ENCODE results near the gene BMP7. TPM values are rescaled to one million over a fixed set of nuclear protein-coding genes. Genes with fewer than 3 reads are reported as not detected.

Gene BMP7
- total and polyA plus RNA-seq, 2 experiments from 2014 or later, result 15.9 to 22.8 TPM

DNA sequence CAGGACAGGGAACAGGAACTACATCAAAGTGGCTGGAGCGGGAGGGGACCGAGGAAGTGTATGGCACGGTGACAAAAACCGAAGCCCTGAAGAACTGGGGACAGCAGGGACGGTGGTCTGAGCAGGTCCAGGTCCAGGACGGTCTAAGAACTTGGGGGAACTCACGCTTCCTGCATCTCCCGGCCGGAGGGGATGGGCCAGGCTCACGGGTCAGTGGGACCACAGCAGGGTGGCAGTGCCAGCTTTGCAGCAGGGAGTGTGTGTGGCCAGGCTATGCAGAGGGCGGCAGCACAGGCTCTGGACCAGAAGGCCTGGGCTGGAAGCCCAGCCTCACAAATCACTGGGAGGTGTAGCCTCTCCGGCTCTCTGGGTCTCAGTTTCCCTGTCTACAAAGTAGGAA, 123.8 kb downstream of the BMP7 start:
- ATAC-seq (no peak), DNase-seq (ENCODE audit: low spot score) (no peak)
- no peaks in the 10 kb centered on the region for H3K27me3 Mint-ChIP-seq (ENCODE audit: insufficient read depth, low read depth, poor library complexity)
- no peak overlapping the region for H3K4me3 ChIP-seq
- H3K4me3 Mint-ChIP-seq, result no peak overlapping the region
- H3K4me1 Mint-ChIP-seq, result no peaks in the 10 kb centered on the region
- H2AFZ ChIP-seq, result no peak overlapping the region; the same call in 1 of the 2 replicates
- H3K36me3 Mint-ChIP-seq (ENCODE audit: low read depth), result no peaks in the 10 kb centered on the region
- no peaks in the 10 kb centered on the region for H3K27me3 ChIP-seq (ENCODE audit: insufficient read depth)
- H3K79me2 ChIP-seq (replicated peaks; ENCODE audit: insufficient read depth), result no peaks in the 10 kb centered on the region
- H3K9me2 ChIP-seq (ENCODE audit: insufficient read depth), result peaks cover 5% of the 10 kb centered on the region; the same call in 1 of the 2 replicates
- H4K20me1 ChIP-seq (replicated peaks; ENCODE audit: insufficient read depth), result no peaks in the 10 kb centered on the region
- no peaks in the 10 kb centered on the region for H3K4me1 ChIP-seq (ENCODE audit: insufficient read depth)
- no peak overlapping the region for H3K4me2 ChIP-seq
- no peaks in the 10 kb centered on the region for H3K36me3 ChIP-seq (ENCODE audit: insufficient read depth)
- no peak overlapping the region for H3K27ac ChIP-seq (ENCODE audit: low read depth)
- no peaks in the 10 kb centered on the region for H3F3A ChIP-seq (replicated peaks; ENCODE audit: low read depth)
- no peak overlapping the region for H3K27ac Mint-ChIP-seq
- H3K9me3 Mint-ChIP-seq, result no peaks in the 10 kb centered on the region
- TF ChIP-seq POLR2AphosphoS5 (IDR thresholded peaks at IDR 0.05; ENCODE audit: low read depth) (no peak), CTCF (conservative IDR thresholded peaks at IDR 0.05; ENCODE audit: low read depth in 2 of 2) (no peak), ZNF114 (CRISPR knock-in tag; IDR thresholded peaks at IDR 0.05) (no peak), EZH2 (IDR thresholded peaks at IDR 0.05; ENCODE audit: low read depth, unreplicated experiment) (no peak), REST (IDR thresholded peaks at IDR 0.05; ENCODE audit: unreplicated experiment) (no peak), ZNF331 (CRISPR knock-in tag; IDR thresholded peaks at IDR 0.05; ENCODE audit: low read depth) (no peak), JUNB (IDR thresholded peaks at IDR 0.05; ENCODE audit: unreplicated experiment) (no peak), CREB1 (CRISPR knock-in tag; IDR thresholded peaks at IDR 0.05; ENCODE audit: low read depth) (no peak), NANOG (IDR thresholded peaks at IDR 0.05; ENCODE audit: borderline replicate concordance) (no peak), EZH2phosphoT487 (IDR thresholded peaks at IDR 0.05; ENCODE audit: unreplicated experiment) (no peak), STAT1 (IDR thresholded peaks at IDR 0.05; ENCODE audit: unreplicated experiment) (no peak)
- TF ChIP-seq, protein P1, sequence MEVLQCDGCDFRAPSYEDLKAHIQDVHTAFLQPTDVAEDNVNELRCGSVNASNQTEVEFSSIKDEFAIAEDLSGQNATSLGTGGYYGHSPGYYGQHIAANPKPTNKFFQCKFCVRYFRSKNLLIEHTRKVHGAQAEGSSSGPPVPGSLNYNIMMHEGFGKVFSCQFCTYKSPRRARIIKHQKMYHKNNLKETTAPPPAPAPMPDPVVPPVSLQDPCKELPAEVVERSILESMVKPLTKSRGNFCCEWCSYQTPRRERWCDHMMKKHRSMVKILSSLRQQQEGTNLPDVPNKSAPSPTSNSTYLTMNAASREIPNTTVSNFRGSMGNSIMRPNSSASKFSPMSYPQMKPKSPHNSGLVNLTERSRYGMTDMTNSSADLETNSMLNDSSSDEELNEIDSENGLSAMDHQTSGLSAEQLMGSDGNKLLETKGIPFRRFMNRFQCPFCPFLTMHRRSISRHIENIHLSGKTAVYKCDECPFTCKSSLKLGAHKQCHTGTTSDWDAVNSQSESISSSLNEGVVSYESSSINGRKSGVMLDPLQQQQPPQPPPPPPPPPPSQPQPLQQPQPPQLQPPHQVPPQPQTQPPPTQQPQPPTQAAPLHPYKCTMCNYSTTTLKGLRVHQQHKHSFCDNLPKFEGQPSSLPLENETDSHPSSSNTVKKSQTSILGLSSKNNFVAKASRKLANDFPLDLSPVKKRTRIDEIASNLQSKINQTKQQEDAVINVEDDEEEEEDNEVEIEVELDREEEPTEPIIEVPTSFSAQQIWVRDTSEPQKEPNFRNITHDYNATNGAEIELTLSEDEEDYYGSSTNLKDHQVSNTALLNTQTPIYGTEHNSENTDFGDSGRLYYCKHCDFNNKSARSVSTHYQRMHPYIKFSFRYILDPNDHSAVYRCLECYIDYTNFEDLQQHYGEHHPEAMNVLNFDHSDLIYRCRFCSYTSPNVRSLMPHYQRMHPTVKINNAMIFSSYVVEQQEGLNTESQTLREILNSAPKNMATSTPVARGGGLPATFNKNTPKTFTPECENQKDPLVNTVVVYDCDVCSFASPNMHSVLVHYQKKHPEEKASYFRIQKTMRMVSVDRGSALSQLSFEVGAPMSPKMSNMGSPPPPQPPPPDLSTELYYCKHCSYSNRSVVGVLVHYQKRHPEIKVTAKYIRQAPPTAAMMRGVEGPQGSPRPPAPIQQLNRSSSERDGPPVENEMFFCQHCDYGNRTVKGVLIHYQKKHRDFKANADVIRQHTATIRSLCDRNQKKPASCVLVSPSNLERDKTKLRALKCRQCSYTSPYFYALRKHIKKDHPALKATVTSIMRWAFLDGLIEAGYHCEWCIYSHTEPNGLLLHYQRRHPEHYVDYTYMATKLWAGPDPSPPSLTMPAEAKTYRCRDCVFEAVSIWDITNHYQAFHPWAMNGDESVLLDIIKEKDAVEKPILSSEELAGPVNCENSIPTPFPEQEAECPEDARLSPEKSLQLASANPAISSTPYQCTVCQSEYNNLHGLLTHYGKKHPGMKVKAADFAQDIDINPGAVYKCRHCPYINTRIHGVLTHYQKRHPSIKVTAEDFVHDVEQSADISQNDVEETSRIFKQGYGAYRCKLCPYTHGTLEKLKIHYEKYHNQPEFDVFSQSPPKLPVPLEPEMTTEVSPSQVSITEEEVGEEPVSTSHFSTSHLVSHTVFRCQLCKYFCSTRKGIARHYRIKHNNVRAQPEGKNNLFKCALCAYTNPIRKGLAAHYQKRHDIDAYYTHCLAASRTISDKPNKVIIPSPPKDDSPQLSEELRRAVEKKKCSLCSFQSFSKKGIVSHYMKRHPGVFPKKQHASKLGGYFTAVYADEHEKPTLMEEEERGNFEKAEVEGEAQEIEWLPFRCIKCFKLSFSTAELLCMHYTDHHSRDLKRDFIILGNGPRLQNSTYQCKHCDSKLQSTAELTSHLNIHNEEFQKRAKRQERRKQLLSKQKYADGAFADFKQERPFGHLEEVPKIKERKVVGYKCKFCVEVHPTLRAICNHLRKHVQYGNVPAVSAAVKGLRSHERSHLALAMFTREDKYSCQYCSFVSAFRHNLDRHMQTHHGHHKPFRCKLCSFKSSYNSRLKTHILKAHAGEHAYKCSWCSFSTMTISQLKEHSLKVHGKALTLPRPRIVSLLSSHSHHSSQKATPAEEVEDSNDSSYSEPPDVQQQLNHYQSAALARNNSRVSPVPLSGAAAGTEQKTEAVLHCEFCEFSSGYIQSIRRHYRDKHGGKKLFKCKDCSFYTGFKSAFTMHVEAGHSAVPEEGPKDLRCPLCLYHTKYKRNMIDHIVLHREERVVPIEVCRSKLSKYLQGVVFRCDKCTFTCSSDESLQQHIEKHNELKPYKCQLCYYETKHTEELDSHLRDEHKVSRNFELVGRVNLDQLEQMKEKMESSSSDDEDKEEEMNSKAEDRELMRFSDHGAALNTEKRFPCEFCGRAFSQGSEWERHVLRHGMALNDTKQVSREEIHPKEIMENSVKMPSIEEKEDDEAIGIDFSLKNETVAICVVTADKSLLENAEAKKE (CRISPR knock-in tag; IDR thresholded peaks at IDR 0.05), result no peak
- TF ChIP-seq, protein P2, sequence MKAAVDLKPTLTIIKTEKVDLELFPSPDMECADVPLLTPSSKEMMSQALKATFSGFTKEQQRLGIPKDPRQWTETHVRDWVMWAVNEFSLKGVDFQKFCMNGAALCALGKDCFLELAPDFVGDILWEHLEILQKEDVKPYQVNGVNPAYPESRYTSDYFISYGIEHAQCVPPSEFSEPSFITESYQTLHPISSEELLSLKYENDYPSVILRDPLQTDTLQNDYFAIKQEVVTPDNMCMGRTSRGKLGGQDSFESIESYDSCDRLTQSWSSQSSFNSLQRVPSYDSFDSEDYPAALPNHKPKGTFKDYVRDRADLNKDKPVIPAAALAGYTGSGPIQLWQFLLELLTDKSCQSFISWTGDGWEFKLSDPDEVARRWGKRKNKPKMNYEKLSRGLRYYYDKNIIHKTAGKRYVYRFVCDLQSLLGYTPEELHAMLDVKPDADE (IDR thresholded peaks at IDR 0.05), result no peak

Data from GM23338 (cell line).